ENCODE measurements around the gene KIDINS220.

KIDINS220 gene

GRCh38 chr2:8691859-8692437, 145.5 kb downstream of the KIDINS220 start:
- no peak for FAIRE-seq

GRCh38 chr2:8685697-8686358, 151.6 kb downstream of the KIDINS220 start:
- no peak for FAIRE-seq

GRCh38 chr2:8684878-8685696, 152.3 kb downstream of the KIDINS220 start:
- FAIRE-seq = no peak

- FAIRE-seq = no peak
Observed at GRCh38 chr2:8684540-8684877, 152.9 kb downstream of the KIDINS220 start.

GRCh38 chr2:8682719-8683667, 154.4 kb downstream of the KIDINS220 start:
- FAIRE-seq = no peak

- FAIRE-seq = no peak
Observed at GRCh38 chr2:8681786-8682692, 155.4 kb downstream of the KIDINS220 start, which contains the start of gene ID2. ID2 (plus strand) TSS chr2:8682056; CDS start chr2:8682166, 110 bp downstream.

- FAIRE-seq = no peak
Observed at GRCh38 chr2:8680822-8681760, 156.3 kb downstream of the KIDINS220 start.

- FAIRE-seq = no peak
Observed at GRCh38 chr2:8679827-8680731, 157.3 kb downstream of the KIDINS220 start.

- no peak for FAIRE-seq
Observed at GRCh38 chr2:8679567-8679826, 157.9 kb downstream of the KIDINS220 start.
